Heart left ventricle (tissue), 13 donors: Measurements from ENCODE around the gene RTL5.

Experiments used
- CTCF ChIP-seq, 12 donors: fragments of 200-600 bp; sonication (generic) in 4 of 12; IDR thresholded peaks; one replicate each; pipeline versions ENCODE4 v1.5.0 to v1.8.0; 2018 to 2022; ENCODE audit warnings: antibody characterized with exemption in 12 of 12, mild to moderate bottlenecking in 5 of 12
- POLR2A ChIP-seq, 2 donors: fragments of 450-650 bp; IDR thresholded peaks; one replicate each; pipeline ENCODE4 v1.6.1; 2017; ENCODE audit warnings: antibody characterized with exemption in 2 of 2, mild to moderate bottlenecking in 2 of 2, moderate library complexity in 2 of 2
- donor health status: ischemic (EF 13 %, LVEDD 7.1; RV severe dilation, severe dysfunction).
- donor health status: DM: no; HTN: yes; CAD: no.
- donor health status: DM: no; HTN: no; CAD: no.
- donor health status: ischemic (EF 25% LVEDD 6.9; RV normal size, moderate dysfunction).
- donor health status: ischemic (EF 25% LVEDD 5.7; RV mildly dilated, moderate dysfunction).
- donor health status: ischemic (EF 35%, LVEDD 5.7; RV mildly dilated, moderate dysfunction).
- donor health status: nonischemic (EF 11% LVEDD 7.7; RV severe dilation, severe dysfunction).
- donor health status: DM: yes; HTN: yes; CAD: no.
- donor health status: PGD.
- donor health status: ischemic (EF 29% LVEDD 5.4; RV normal size, mild dysfunction).
- donor health status: nonischemic (EF 23%, LVEDD 6.1; RV moderate dilation, normal function).

GRCh38 chrX:72080800-72081199, 50.9 kb downstream of the RTL5 start:
- TF ChIP-seq CTCF (IDR thresholded peaks at IDR 0.05) (no peak), POLR2A (IDR thresholded peaks at IDR 0.05) (no peak)
